ENCODE results near the gene UBE2O. TPM values are rescaled to one million over a fixed set of nuclear protein-coding genes. Genes with fewer than 3 reads are reported as not detected.
"Not testable (repeated sequence)": the region's sequence is repeated elsewhere in the genome, so short reads cannot be mapped to it uniquely, and the experiment has no call there.

UBE2O gene
- total RNA-seq, 1 experiment from 2014 or later, result 19.5 TPM

- intact Hi-C loops (cut with micrococcal nuclease), result no loop called here
- Mint-ChIP-seq H3K4me1 (ENCODE audit: insufficient read depth, unreplicated experiment) (peaks cover 10% of the 10 kb centered on the region), H3K4me3 (ENCODE audit: unreplicated experiment) (no peak overlapping the region), H3K27me3 (ENCODE audit: insufficient read depth, unreplicated experiment) (no peaks in the 10 kb centered on the region), H3K9me3 (ENCODE audit: unreplicated experiment) (no peaks in the 10 kb centered on the region), H3K27ac (ENCODE audit: low read depth, unreplicated experiment) (no peak overlapping the region), H3K36me3 (ENCODE audit: insufficient read depth, unreplicated experiment) (no peaks in the 10 kb centered on the region)
- peak; percentile 40 for DNase-seq (ENCODE audit: unreplicated experiment)
- no TSS peak for BruUV-seq (replicated peaks)
- peak; percentile 8 for TF ChIP-seq CTCF (IDR thresholded peaks at IDR 0.05; ENCODE audit: unreplicated experiment)
- ChIA-PET CTCF (interaction anchor here (0.6 to 1.2 kb wide), 5 partner anchors 31 to 162 kb away, joined by 3 to 8 read pairs (median 3); no protein-coding TSS in a partner anchor), POLR2A (interaction anchor here (1.0 to 2.7 kb wide), 2 partner anchors 12 to 33 kb away, joined by 3 to 10 read pairs; partner anchors contain the start of gene PRPSAP1)
Measured at GRCh38 chr17:76365256-76365903, 87.6 kb downstream of the UBE2O start.

DNA sequence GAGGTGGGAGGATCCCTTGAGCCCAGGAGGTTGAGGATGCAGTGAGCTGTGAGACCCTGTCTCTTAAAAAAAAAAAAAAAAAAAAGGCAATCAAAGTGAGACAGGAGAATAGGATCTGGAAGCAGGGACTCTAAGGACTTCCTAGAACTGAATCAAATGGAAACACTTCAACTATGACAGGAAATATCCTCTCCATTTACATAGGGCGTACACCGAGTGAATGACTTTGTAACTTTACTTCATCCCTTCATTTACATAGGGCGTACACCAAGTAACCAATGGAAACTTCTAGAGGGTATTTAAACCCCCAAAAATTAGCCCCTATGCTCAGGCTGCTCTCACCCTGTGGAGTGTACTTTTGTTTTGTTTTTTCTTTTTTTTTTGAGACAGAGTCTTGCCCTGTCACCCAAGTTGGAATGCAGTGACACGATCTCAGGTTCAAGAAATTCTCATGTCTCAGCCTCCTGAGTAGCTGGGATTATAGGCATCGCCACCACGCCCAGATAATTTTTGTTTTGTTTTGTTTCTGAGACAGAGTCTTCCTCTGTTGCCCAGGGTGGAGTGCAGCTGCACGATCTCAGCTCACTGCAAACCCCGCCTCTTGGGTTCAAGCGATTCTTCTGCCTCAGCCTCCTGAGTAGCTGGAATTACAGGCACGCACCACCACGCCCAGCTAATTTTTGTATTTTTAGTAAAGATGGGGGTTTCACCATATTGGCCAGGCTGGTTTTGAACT, 89.7 kb downstream of the UBE2O start:
- no peak overlapping the region for H3K27ac Mint-ChIP-seq (ENCODE audit: low read depth, unreplicated experiment)
- H3K9me3 Mint-ChIP-seq (ENCODE audit: unreplicated experiment), result no peaks in the 10 kb centered on the region
- POLR2A ChIA-PET, result interaction anchor here (1.1 to 2.7 kb wide), 3 partner anchors 10 to 21 kb away, joined by 3 to 10 read pairs (median 4); partner anchors contain the start of genes PRPSAP1 and SPHK1
- H3K36me3 Mint-ChIP-seq (ENCODE audit: insufficient read depth, unreplicated experiment), result no peaks in the 10 kb centered on the region
- no peak for TF ChIP-seq CTCF (IDR thresholded peaks at IDR 0.05; ENCODE audit: unreplicated experiment)
- H3K4me1 Mint-ChIP-seq (ENCODE audit: insufficient read depth, unreplicated experiment), result peaks cover 5% of the 10 kb centered on the region
- no TSS peak for BruUV-seq (replicated peaks)
- no peak for DNase-seq (ENCODE audit: unreplicated experiment)
- intact Hi-C loops (cut with micrococcal nuclease), result no loop called here
- no peaks in the 10 kb centered on the region for H3K27me3 Mint-ChIP-seq (ENCODE audit: insufficient read depth, unreplicated experiment)
- H3K4me3 Mint-ChIP-seq (ENCODE audit: unreplicated experiment), result no peak overlapping the region
- CTCF ChIA-PET, result interaction anchor here (0.9 to 1.6 kb wide), 2 partner anchors 10 to 34 kb away, joined by 3 to 6 read pairs; no protein-coding TSS in a partner anchor

DNA sequence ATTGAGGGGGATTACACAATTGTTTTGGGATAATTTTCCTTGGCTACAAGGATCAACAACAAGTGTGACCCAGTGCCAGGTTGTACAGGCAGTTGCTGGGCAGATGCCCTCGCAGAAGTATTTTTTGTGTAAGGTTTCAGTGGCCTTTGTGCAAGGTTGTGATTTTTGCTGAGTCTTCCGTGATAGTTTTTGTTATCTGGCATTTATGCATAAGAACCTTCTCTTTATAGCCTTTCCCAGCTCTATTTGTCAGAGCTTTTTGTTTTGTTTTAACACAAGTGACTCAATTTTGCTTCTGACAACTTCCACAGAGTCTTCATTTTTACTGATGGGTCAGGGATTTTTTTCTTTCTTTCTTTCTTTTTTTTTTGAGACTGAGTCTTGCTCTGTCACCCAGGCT, 92.5 kb downstream of the UBE2O start:
- Mint-ChIP-seq H3K36me3 (ENCODE audit: insufficient read depth, unreplicated experiment) (no peaks in the 10 kb centered on the region), H3K4me3 (ENCODE audit: unreplicated experiment) (no peak overlapping the region), H3K9me3 (ENCODE audit: unreplicated experiment) (no peaks in the 10 kb centered on the region), H3K4me1 (ENCODE audit: insufficient read depth, unreplicated experiment) (peaks cover 5% of the 10 kb centered on the region), H3K27ac (ENCODE audit: low read depth, unreplicated experiment) (no peak overlapping the region), H3K27me3 (ENCODE audit: insufficient read depth, unreplicated experiment) (no peaks in the 10 kb centered on the region)
- TF ChIP-seq CTCF (IDR thresholded peaks at IDR 0.05; ENCODE audit: unreplicated experiment), result no peak
- intact Hi-C loops (cut with micrococcal nuclease), result no loop called here
- DNase-seq (ENCODE audit: unreplicated experiment), result no peak
- BruUV-seq (replicated peaks), result no TSS peak
- ChIA-PET POLR2A (no interaction called here), CTCF (interaction anchor here (0.8 kb wide), 1 partner anchor 10 kb away, joined by 3 read pairs; no protein-coding TSS in a partner anchor)

DNA sequence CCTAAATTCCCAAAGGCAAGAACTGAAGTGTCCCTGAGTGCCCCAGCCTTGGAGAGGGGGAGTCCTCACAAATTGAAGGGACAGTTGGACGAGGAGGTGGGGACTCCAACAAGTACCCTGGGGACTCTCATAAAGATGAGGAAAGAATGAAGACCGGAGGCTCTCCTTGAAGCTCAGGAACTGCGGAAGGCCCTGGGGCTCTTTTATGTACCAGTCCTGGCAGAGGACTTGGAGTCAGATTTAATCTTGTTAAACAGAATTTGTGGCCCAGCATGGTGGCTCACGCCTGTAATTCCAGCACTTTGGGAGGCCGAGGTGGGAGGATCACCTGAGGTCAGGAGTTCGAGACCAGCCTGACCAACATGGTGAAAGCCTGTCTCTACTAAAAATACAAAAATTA, 93.2 kb downstream of the UBE2O start:
- intact Hi-C loops (cut with micrococcal nuclease); POLR2A ChIA-PET; BruUV-seq (replicated peaks); H3K4me3 Mint-ChIP-seq (ENCODE audit: unreplicated experiment); H3K9me3 Mint-ChIP-seq (ENCODE audit: unreplicated experiment); DNase-seq (ENCODE audit: unreplicated experiment); H3K36me3 Mint-ChIP-seq (ENCODE audit: insufficient read depth, unreplicated experiment); H3K4me1 Mint-ChIP-seq (ENCODE audit: insufficient read depth, unreplicated experiment); H3K27me3 Mint-ChIP-seq (ENCODE audit: insufficient read depth, unreplicated experiment); H3K27ac Mint-ChIP-seq (ENCODE audit: low read depth, unreplicated experiment): not testable (repeated sequence)
- CTCF ChIA-PET, result interaction anchor here (0.6 to 0.8 kb wide), 2 partner anchors 11 to 214 kb away, joined by 3 read pairs; no protein-coding TSS in a partner anchor

All from MCF 10A (cell line).